BLaER1 (cell line): Measurements from ENCODE around the gene CPEB3.

Experiments used
- H3K27ac ChIP-seq: shearing (Covaris generic); formaldehyde crosslinking; 2 replicates; pipeline ENCODE4 v1.8.1; 2022
- H3K27me3 ChIP-seq: shearing (Covaris generic); formaldehyde crosslinking; 2 replicates; pipeline ENCODE4 v1.8.1; 2022
- H3K36me3 ChIP-seq: shearing (Covaris generic); formaldehyde crosslinking; 2 replicates; pipeline ENCODE4 v1.8.1; 2022
- H3K4me1 ChIP-seq: shearing (Covaris generic); formaldehyde crosslinking; 2 replicates; pipeline ENCODE4 v1.8.1; 2022
- H3K4me2 ChIP-seq: shearing (Covaris generic); formaldehyde crosslinking; 2 replicates; pipeline ENCODE4 v1.8.1; 2022
- H3K4me3 ChIP-seq: shearing (Covaris generic); formaldehyde crosslinking; 2 replicates; pipeline ENCODE4 v1.8.1; 2022
- H3K9ac ChIP-seq: shearing (Covaris generic); formaldehyde crosslinking; 2 replicates; pipeline ENCODE4 v1.8.1; 2022
- H3K9me3 ChIP-seq: shearing (Covaris generic); formaldehyde crosslinking; 2 replicates; pipeline ENCODE4 v1.8.1; 2022
- H4K20me1 ChIP-seq: shearing (Covaris generic); formaldehyde crosslinking; 2 replicates; pipeline ENCODE4 v1.8.1; 2022
- Cebpa-rat ChIP-seq: shearing (Covaris generic); IDR thresholded peaks from 2 replicates; pipeline ENCODE4 v1.8.1; 2022

The CPEB3 gene

DNA sequence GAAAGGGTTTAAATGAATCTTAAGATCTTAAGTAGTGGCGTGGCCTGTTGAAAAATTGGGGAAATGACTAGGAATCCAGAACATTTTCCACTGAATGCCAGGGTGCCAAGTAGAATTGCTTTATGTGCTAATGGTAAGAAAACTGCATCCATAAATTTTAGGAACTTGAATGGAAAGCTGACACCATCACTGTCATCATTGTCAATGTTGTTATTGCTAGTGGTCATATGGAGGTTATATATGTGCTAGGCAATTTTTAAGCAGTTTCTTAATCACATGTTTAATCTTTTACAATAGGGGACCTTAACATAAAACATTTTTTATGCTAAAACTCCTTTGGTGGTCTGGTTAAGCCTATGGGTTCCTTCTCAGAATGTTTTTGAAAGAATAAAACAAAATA, 13.2 kb upstream of the CPEB3 start:
- H3K36me3 ChIP-seq = peaks cover 63% of the 10 kb centered on the region
- no peak for TF ChIP-seq Cebpa-rat
- H3K4me1 ChIP-seq = no peaks in the 10 kb centered on the region
- peaks cover 100% of the 10 kb centered on the region for H4K20me1 ChIP-seq
- H3K9me3 ChIP-seq = no peaks in the 10 kb centered on the region
- no peak overlapping the region for H3K4me2 ChIP-seq
- no peaks in the 10 kb centered on the region for H3K27me3 ChIP-seq
- H3K9ac ChIP-seq = no peak overlapping the region
- no peak overlapping the region for H3K27ac ChIP-seq
- no peak overlapping the region for H3K4me3 ChIP-seq

DNA sequence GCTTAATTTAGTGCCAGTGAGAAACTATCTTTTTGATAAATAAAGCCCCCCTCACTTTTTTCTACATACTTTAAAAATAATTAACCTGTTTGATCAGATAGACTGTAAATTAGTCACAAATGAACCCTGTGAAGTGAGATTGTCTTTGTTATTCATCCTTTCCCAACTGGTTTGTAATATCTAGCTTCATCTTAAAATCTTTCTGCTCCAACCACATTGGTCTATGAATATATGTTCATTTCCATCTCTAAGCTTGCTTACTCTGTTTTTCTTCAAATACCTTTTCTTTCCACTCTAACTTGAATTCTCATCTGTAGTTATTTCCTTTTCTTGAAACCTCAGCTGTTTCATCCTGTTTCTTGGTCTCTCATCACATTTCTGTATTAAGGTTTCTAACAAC, 12.2 kb upstream of the CPEB3 start:
- Histone ChIP-seq H3K4me2 (no peak overlapping the region), H3K36me3 (peaks cover 67% of the 10 kb centered on the region), H4K20me1 (peaks cover 100% of the 10 kb centered on the region), H3K9ac (no peak overlapping the region), H3K27ac (no peak overlapping the region), H3K27me3 (no peaks in the 10 kb centered on the region), H3K9me3 (no peaks in the 10 kb centered on the region), H3K4me1 (no peaks in the 10 kb centered on the region), H3K4me3 (no peak overlapping the region)
- TF ChIP-seq Cebpa-rat = no peak

DNA sequence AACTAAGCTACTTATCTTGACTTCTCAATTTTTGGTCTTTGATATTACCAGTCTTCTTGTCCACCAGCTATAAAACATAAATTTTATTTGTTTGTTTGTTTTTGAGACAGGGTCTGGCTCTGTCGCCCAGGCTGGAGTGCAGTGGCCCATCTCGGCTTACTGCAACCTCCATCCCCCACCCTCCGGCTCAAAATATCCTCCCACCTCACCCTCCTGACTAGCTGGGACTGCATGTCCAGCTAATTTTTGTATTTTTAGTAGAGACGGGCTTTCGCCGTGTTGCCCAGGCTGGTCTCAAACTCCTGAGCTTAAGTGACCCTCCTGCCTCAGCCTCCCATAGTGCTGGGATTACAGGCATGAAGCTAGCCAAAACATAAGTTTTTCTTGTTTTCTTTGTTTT, 7.6 kb upstream of the CPEB3 start:
- Histone ChIP-seq H3K27me3 (no peaks in the 10 kb centered on the region), H3K27ac (no peak overlapping the region), H3K4me1 (peaks cover 22% of the 10 kb centered on the region), H3K36me3 (peaks cover 78% of the 10 kb centered on the region), H3K9me3 (no peaks in the 10 kb centered on the region), H3K4me2 (no peak overlapping the region), H3K9ac (no peak overlapping the region), H3K4me3 (no peak overlapping the region), H4K20me1 (peaks cover 100% of the 10 kb centered on the region)
- no peak for TF ChIP-seq Cebpa-rat

DNA sequence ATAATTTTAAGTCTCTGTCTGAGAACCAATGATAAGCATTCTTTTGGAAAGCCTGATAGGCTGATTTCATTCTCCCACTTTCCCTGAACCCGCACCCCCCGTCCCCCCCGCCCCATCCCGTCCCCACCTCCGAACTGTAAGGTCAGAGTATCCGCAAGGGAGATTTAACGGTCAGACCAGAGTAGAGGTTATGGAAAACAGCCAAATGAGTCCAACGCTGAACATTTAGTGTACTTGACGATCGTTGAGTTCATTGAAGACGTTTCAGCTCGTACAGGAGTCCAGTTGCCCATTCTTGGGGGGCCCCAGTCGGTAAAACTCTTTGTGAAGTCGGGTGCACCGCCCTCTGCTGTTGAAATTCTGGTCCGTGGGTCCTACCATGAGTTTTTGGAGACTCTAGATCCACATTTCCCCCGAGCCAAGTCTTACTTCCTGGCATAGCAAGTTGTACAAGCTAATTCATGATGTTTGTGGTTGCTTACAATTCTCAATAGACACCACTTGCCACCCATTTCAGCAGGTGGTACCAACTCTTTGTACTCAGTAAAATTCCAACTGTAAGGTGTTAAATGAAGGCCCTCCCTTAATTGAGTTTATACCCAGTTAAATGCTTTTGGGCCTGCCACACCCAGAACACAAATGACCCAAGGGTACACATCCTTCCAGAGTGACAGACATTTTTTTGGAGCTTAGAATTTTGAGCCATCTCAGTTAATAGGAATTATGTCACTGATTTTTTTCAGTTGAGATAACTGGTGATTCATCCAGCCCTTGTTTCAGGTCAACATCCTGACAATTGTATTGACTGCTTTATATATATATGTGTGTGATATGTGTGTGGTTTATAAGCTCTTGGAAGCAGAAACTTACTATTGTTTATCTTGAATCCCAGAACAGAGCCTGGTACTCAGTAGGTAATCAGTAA, 1.3 kb upstream of the CPEB3 start:
- Histone ChIP-seq H3K36me3 (peaks cover 39% of the 10 kb centered on the region), H4K20me1 (peaks cover 56% of the 10 kb centered on the region), H3K27me3 (no peaks in the 10 kb centered on the region), H3K4me3 (peak overlapping the region; percentile 87), H3K9me3 (no peaks in the 10 kb centered on the region), H3K4me1 (peaks cover 35% of the 10 kb centered on the region), H3K4me2 (peak overlapping the region; percentile 71), H3K27ac (peak overlapping the region; percentile 97), H3K9ac (peak overlapping the region; percentile 99)
- no peak for TF ChIP-seq Cebpa-rat

DNA sequence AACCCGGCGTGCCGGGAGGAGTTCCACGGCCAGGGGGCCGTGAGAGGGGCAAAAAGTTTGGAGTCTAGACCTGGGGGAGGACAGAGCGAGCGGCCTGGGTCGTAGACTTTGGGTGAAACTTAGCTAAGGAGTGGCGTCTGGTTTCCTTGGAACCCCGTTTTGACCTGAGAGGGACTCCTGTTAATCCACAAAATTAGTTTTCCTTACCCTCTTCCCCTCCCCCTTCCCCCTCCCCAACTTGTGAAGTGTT, 663 bp upstream of the CPEB3 start:
- peaks cover 50% of the 10 kb centered on the region for H4K20me1 ChIP-seq
- H3K27me3 ChIP-seq = no peaks in the 10 kb centered on the region
- H3K27ac ChIP-seq = peak overlapping the region; percentile 97
- peaks cover 34% of the 10 kb centered on the region for H3K36me3 ChIP-seq
- H3K9ac ChIP-seq = peak overlapping the region; percentile 99
- peak overlapping the region; percentile 87 for H3K4me3 ChIP-seq
- H3K4me2 ChIP-seq = peak overlapping the region; percentile 71
- H3K9me3 ChIP-seq = no peaks in the 10 kb centered on the region
- TF ChIP-seq Cebpa-rat = no peak
- H3K4me1 ChIP-seq = peaks cover 33% of the 10 kb centered on the region

DNA sequence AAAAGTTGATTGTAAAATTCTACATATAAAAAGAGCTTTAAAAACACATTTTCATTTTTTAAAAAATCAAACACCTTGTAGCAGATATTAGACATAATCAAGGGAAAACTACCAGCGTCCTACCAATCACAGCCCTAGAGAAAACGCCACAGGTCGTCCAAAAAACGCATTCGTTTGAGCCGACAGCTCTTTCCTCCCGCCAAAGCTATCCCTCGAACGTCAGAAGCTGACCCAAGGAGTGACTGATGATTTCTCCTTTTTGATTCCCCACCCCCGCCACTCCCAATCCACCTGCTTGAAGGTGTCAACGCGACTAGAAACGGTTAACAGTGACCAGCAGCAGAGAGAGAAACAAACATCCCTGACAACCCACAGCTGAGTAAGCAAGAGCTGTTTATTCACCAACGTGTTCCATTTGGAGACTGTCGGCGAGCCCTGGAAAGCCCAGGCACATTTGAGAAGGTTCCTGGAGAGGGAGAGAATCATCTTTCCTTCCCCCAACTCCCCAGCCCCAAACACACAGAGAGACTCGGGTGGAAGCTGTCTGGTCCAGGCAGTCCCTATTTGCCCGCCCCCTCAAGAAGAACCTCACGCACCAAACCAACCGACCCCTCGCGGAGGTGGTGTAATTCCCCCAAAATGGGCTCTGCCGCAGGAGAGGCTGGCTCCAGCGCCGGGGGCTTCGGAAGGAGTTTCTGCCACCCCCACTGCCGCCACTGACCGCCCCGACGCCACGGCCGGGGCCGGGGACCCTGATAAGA, 622 bp downstream of the CPEB3 start:
- H3K36me3 ChIP-seq = peaks cover 24% of the 10 kb centered on the region
- H3K4me2 ChIP-seq = peak overlapping the region; percentile 91
- H3K4me1 ChIP-seq = peaks cover 26% of the 10 kb centered on the region
- H3K27me3 ChIP-seq = no peaks in the 10 kb centered on the region
- H3K27ac ChIP-seq = peak overlapping the region; percentile 97
- H3K9me3 ChIP-seq = no peaks in the 10 kb centered on the region
- peak overlapping the region; percentile 87 for H3K4me3 ChIP-seq
- TF ChIP-seq Cebpa-rat = no peak
- H3K9ac ChIP-seq = peak overlapping the region; percentile 99
- peaks cover 37% of the 10 kb centered on the region for H4K20me1 ChIP-seq

DNA sequence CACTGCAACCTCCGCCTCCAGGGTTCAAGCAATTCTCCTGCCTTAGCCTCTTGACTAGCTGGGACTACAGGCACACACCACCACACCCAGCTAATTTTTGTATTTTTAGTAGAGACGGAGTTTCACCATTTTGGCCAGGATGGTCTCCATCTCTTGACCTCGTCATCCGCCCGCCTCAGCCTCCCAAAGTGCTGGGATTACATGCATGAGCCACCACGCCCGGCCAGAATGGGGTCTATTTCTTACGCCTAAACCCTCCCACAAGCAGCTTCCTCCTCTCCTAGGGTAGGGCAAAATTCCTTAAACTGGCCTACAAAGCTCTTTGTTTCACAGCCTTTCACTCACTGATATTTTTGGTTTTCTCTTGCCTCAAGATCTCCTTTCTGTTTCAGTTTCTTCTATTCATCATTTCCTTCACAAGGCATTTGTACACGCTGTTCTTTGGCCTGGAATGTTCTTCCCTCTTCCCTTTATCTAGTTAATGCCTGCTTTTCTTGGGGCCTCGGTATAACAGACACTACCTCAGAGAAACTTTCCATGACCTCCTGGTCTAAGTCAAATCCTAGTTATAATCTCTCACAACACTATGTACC, 6.7 kb downstream of the CPEB3 start:
- H3K9ac ChIP-seq = no peak overlapping the region
- no peaks in the 10 kb centered on the region for H3K9me3 ChIP-seq
- no peaks in the 10 kb centered on the region for H4K20me1 ChIP-seq
- H3K4me1 ChIP-seq = 0 out of 2 replicates have a peak, but pooled peaks cover 3% of the 10 kb centered on the region
- H3K36me3 ChIP-seq = no peaks in the 10 kb centered on the region
- no peak overlapping the region for H3K4me2 ChIP-seq
- no peak overlapping the region for H3K4me3 ChIP-seq
- H3K27ac ChIP-seq = no peak overlapping the region
- H3K27me3 ChIP-seq = no peaks in the 10 kb centered on the region
- TF ChIP-seq Cebpa-rat = no peak

DNA sequence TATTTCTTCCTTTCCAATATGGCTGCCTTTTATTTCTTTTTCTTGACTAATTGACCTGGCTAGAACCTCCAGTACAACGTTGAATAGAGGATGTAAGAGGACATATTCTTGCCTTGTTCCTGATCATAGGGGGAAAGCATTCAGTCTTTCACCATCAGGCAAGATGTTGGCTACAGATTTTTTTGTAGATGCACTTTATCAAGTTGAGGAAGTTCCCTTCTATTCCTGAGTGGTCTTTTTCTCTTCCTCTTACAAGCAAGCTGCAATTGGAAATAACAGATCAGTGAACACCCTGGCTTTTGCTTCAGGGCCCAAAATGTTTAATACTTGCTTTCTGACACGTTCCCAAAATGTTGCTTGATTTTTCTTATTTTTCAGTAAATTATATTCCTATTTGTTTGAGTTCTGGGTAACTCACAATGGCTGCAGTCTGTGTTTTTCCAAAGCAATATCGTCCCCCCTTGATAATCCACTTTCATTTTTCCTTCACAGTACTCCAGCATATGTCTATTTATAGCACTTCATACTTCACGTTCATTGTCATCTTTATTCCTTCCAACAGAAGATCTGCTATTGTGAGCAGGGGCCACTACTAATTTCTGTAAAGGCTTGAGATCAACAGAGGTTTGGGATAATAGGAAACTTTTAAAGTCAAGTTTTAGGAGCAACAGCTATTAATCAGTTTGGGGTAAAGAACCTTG, 11.7 kb downstream of the CPEB3 start:
- H3K4me1 ChIP-seq = no peaks in the 10 kb centered on the region
- no peak for TF ChIP-seq Cebpa-rat
- no peak overlapping the region for H3K4me2 ChIP-seq
- H4K20me1 ChIP-seq = no peaks in the 10 kb centered on the region
- no peak overlapping the region for H3K4me3 ChIP-seq
- H3K27me3 ChIP-seq = no peaks in the 10 kb centered on the region
- H3K27ac ChIP-seq = no peak overlapping the region
- no peaks in the 10 kb centered on the region for H3K9me3 ChIP-seq
- H3K9ac ChIP-seq = no peak overlapping the region
- H3K36me3 ChIP-seq = no peaks in the 10 kb centered on the region

DNA sequence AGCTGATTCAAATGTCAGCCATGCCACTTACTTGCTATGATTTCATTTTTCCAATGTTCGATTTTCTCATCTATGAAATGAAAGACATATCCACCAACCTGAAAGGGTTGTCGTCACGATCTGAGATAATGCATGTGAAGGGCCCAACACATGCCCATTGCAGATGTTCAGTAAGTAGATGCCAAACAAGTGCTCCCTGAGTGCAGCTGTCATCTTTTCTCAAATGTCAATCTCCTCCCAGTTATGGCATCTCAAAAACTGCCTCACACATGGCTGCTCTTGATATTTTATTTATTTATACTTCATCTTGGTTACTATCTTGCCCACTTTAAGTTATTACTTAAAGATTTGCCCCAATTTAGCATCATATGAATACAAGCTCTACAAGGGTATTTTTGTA, 16.8 kb downstream of the CPEB3 start:
- Histone ChIP-seq H3K9me3 (no peaks in the 10 kb centered on the region), H3K9ac (no peak overlapping the region), H3K27ac (no peak overlapping the region), H3K36me3 (no peaks in the 10 kb centered on the region), H3K4me2 (no peak overlapping the region), H4K20me1 (no peaks in the 10 kb centered on the region), H3K4me1 (no peaks in the 10 kb centered on the region), H3K27me3 (no peaks in the 10 kb centered on the region), H3K4me3 (no peak overlapping the region)
- no peak for TF ChIP-seq Cebpa-rat

DNA sequence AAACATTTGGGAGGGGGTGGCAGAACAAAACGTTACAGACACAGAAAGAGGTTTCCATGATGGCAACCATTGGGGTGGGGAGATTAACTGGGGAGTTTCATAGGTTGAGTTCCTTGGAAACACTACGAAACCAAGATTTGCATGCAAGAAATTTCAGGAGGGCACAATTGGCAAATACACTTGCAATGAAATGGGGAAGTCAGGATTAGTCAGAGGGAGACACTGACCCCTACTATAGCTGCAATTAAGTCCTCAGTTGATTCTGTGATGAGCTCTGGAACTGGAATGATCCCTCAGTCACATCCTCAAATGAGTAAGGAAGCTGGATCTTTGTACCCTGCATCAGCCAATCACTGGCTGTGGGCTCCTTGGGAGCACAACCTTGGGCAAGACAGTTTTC, 22.1 kb downstream of the CPEB3 start:
- Histone ChIP-seq H3K9ac (no peak overlapping the region), H3K4me2 (no peak overlapping the region), H4K20me1 (no peaks in the 10 kb centered on the region), H3K27me3 (no peaks in the 10 kb centered on the region), H3K4me3 (no peak overlapping the region), H3K36me3 (no peaks in the 10 kb centered on the region), H3K9me3 (no peaks in the 10 kb centered on the region), H3K4me1 (0 out of 2 replicates have a peak, but pooled peaks cover 9% of the 10 kb centered on the region), H3K27ac (no peak overlapping the region)
- TF ChIP-seq Cebpa-rat = no peak
